Stimulated activated CD4-positive, alpha-beta T cell treated with anti-CD3 and anti-CD28 coated beads, Interleukin-15, amount 100 ng/mL, for 24 hours (primary cell): ENCODE results near the gene HTT.

ENCODE experiments used
- DNase-seq: peaks from one replicate; pipeline ENCODE4 v3.0.0-alpha.2; 2020

The HTT gene

GRCh38 chr4:3254302-3255131 is 180.0 kb downstream of the HTT start:
- DNase-seq = no peak

GRCh38 chr4:3255611-3256186 is 181.2 kb downstream of the HTT start:
- DNase-seq = no peak

GRCh38 chr4:3256230-3257102 is 182.0 kb downstream of the HTT start:
- DNase-seq = no peak

- DNase-seq = no peak
Measured at GRCh38 chr4:3257103-3257555, 182.6 kb downstream of the HTT start.

DNA sequence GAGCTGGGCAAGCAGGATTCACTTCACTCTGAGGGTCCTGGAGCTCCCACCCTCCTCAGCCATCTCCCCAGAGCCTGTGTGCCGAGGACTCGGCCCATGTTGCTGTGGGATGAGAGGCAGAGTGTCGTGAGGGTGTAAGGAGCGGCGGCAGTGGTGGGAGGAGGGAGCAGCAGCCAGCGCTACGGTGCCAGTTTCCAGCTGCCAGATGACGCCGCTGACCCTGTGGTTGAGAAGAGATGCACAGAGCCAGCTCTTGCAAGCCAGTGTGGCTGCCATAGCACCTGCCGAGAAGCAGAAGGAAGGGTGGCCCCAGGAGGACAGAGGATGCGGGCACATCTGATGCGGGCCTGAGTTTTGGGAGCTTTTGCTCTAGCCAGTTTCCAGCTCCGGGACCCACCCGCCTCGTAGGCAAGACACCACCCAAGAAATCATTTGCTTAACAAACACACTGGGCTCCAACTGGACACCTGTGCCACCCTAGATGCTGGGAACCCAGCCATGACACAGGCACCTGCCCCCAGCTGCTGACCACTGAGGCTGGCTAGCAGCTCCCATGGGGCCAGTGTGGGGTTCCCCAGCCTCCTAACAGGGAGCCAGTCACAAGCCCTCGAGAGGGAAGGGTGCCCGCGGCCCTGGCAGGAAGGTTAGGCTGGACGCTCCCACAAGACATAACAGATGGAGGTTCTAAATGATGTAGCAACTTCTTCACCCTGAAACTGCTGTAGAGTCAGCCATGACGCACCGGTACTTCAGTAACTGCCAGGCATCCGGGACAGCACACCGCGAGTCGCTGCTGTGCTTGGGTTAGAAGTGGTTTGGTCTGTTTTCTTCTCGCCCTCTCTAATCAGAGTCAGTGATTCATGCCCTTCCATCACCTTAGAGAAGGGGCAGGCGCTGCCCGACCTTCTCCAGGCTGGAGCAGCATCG is 183.3 kb downstream of the HTT start:
- DNase-seq = no peak

DNA sequence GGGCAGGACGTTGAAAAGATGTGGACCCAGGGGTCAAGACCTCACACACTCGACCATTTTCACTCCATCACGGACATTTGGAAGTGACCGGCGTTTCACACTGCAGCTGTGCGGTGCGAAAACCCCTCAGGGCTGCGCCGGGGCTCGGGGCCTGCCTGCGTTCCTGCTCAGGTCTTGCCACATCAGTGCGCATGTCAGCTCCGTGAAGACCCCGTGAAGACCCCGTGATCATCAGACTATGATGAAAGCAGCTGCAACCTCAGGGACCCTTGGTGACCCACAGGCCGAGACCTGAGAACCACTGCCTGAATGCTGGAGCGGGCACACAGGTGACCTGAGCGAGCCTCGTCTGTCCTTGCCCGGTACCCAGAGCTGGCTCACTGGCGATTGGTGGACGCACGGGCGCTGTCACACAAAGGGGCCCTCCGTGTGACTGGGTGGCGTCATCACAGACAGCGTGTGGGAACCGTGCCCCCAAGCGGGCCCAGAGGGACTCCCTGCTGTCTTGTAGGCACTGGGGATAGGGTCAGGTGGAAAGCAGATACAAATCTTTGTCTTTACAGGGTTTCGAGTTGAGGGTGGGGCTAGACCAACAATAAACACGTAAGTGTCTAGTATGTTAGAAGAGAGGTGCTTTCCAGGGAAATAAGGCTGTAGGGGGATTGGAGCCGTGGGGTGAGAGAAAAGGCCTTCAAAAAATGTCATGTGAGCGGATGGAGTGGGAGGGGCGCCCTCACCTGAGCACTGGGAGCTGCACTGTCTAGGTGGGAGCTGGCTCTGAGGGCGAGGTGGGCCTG is 187.1 kb downstream of the HTT start:
- no peak for DNase-seq

GRCh38 chr4:3262208-3263052 is 187.9 kb downstream of the HTT start:
- DNase-seq = no peak

DNA sequence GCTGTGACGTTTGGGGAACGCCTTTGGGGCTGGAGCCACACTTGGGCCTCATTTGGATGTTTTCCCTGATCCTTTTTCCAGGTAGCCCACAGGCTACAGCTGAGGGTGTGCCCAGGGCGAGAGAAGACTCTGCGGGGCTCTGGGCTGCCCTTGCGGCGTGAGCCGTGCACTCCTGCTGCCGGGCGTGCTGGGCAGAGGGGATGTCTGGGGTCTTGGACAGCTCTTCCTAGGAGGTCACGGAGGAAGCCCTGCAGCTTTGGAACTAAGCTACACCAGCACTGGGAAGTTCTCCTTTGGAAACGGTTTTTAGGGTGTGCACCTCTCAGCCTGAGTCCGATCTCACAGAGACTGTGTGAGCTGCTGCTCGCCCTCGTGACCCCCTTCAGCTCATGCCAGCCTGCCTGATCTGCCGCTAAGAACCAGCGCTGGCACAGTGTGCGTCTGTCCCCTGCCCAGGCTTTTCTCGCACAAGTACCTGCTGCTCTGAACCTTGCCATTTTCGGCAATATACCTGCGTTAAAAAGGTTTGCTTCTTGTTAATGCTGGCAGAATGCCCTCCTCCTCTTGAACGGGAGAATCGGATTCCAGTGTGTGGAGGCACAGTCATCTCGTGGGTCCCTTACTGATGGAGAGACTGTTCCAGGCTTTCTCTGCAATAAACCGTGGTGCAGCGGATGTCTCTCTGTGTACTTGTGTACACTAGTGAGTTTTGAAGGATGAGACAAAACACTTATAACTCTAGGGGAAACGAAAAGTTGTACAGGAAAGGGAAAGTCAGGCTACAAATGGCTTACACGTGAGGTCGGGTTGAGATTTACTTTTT is 188.8 kb downstream of the HTT start:
- DNase-seq = no peak

DNA sequence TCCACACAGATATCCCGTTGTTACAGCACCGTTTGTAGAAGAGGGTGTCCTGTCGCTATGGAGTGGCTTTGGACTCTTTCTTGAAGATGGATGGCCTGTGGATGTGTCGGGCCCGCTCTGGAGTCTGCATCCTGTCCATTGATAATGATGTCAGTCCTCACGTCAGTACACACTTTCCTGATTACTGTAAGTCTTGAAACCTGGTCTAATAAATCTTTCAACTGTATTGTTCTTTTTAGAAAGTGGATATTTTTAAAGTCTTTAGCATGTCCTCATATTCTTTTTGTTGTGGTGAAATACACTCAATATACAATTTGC is 189.4 kb downstream of the HTT start:
- DNase-seq = no peak

DNA sequence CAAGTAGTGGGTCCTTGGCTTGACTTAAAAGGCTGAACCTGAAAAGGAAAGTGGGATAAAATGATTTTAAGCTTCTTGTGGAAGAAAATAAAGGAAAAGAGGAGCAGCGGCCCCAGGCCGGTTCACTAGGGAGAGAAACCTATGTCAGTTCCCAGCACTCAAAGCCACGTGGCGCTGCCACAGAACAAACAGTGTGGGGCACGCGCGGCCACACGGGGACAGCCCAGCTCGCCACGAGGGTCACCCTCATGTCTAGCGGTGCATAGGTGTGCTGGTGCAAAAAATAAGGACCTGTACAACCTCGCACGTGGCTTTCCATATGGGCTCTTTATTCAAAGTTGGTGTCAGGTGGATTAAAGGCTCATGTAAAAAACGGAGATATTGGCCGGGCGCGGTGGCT is 191.6 kb downstream of the HTT start:
- DNase-seq = no peak

- no peak for DNase-seq
Measured at GRCh38 chr4:3267576-3268394, 193.3 kb downstream of the HTT start.

GRCh38 chr4:3268395-3269104 is 194.1 kb downstream of the HTT start:
- no peak for DNase-seq

DNA sequence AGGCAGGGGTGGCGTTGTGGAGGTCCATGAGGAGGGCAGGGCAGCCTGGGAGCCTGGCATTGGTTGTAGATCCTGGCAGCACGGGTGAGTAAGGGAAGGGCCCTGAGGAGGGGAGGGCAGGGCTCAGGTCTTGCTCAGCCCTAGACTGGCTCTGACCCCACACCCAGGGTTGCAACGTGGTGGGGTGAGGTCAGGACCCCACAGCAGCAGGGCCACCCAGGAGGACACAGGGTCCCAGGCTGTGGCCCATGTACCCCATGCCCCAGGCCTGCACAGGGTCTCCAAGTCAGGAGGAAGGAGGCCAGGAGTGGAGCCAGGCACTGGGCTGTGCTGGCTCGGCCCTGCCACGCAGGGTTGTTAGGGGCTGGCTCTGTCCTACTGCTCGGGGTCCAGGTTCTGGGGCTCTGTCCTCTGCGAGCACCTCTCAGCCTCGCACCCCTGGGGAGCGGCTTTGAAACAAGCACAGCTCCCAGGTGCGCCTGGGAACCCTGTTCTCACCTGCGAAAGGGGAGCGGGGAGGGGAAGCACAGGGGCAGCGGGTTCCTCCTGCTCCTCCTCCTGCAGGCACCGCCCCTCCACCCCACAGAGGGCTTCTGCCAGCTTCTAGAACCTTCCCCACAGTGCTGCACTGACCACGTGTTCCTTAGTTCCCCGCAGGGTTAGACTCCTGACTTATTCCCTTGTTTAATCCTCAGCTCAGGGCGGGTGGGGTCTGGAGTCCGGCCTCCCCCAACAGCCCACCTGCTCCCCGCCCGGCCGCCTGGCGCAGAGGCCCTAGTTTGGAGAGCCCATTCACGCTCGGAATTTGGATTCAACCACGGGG is 194.8 kb downstream of the HTT start:
- DNase-seq = no peak

- no peak for DNase-seq
Measured at GRCh38 chr4:3269991-3270611, 195.6 kb downstream of the HTT start.

GRCh38 chr4:3271131-3271530 is 196.7 kb downstream of the HTT start:
- DNase-seq = no peak

DNA sequence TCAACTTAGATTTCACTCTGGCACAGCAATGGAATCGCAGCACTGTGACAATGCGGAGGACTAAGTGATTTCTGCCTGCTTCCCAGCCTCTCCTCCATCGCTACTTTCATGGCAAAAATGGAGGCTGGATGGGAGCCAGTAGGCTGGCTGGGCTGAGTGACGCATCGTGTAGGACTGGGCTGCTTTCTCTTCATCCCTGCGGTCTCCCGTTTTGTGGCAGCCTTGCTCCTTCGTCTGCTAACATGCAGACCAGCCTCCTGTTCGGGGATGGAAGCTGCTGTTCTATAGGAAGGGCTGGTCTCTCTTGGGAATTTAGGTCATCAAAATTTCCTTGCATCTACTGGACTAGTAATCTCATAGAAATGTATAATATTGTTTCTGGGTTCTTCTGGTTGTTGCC is 202.5 kb downstream of the HTT start:
- no peak for DNase-seq

DNA sequence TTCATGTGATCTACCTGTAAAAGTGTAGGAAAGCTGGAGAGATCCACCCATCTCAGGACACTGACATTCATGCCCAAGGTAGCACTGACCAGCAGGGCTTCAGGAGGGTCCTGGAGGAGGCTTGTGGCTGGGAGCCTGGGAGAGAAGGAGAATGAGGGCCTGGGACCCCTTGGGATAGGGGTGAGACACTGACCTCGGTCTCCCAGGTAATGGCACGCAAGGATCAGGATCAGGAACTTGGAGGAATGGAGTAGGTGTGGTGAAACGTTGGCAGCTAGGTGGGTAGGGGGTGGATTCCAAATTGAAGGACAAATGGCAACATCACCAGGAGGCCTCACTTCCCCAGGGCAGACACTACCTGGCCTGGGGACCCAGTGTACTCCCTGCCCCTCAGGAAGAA is 206.0 kb downstream of the HTT start:
- no peak for DNase-seq
